Activated CD4-positive, alpha-beta T cell treated with anti-CD3 and anti-CD28 coated beads for 36 hours (primary cell): ENCODE results near the gene STRN4. TPM values are rescaled to one million over a fixed set of nuclear protein-coding genes. Genes with fewer than 3 reads are reported as not detected.
A peak's percentile ranks its signal among the peaks of the same experiment; 100 is the strongest.
"Not testable (repeated sequence)": the region's sequence is repeated elsewhere in the genome, so short reads cannot be mapped to it uniquely, and the experiment has no call there.

Source experiments
- ATAC-seq: fragments of 200-7000 bp; cut with Tn5 transposase; one replicate; pipeline ENCODE4 v1.10.0; 2021; ENCODE audit warnings: mild to moderate bottlenecking, moderate library complexity
- CTCF ChIA-PET: fragments of 350-600 bp; sonication (Branson Sonifier 250); formaldehyde crosslinking; loops from one replicate; lab custom pipeline; 2021; ENCODE audit warnings: antibody characterized with exemption; lab: Charles Lee
- POLR2A ChIA-PET: fragments of 350-600 bp; sonication (Branson Sonifier 250); formaldehyde crosslinking; loops from one replicate; lab custom pipeline; 2021; ENCODE audit warnings: antibody characterized with exemption, inconsistent platforms; lab: Charles Lee
- DNase-seq: peaks from one replicate; pipeline ENCODE4 v3.0.0-alpha.2; 2020
- H3K27ac Mint-ChIP-seq: one replicate; pipeline ENCODE4 v1.8.0; 2021; ENCODE audit warnings: mixed read lengths
- H3K27me3 Mint-ChIP-seq: one replicate; pipeline ENCODE4 v1.8.0; 2021; ENCODE audit warnings: mixed read lengths
- H3K36me3 Mint-ChIP-seq: one replicate; pipeline ENCODE4 v1.8.0; 2021; ENCODE audit warnings: low read depth, mixed read lengths
- H3K4me1 Mint-ChIP-seq: one replicate; pipeline ENCODE4 v1.8.0; 2021; ENCODE audit warnings: mixed read lengths
- H3K4me3 Mint-ChIP-seq: one replicate; pipeline ENCODE4 v1.8.0; 2021; ENCODE audit warnings: mild to moderate bottlenecking, moderate library complexity, mixed read lengths
- H3K9me3 Mint-ChIP-seq: one replicate; pipeline ENCODE4 v1.8.0; 2021; ENCODE audit warnings: low read depth, mixed read lengths
- intact Hi-C, 2 experiments: fragments of 100-400 bp; cut with DNase I in 1 of 2; cut with micrococcal nuclease in 1 of 2; formaldehyde crosslinking; loops; one replicate each; pipeline versions ENCODE4 v1.14.2 to v1.15.1; 2022 to 2024; cut with DNase I, micrococcal nuclease
- total RNA-seq, 2 experiments: library from RNA; stranded (reverse); gene quantifications; one replicate each; pipeline ENCODE4 v1.2.3, GENCODE V29; 2021

Gene STRN4
- total RNA-seq, 2 experiments from 2014 or later: 56.4 to 56.8 TPM

GRCh38 chr19:46718157-46718933, 27.9 kb downstream of the STRN4 start:
- ATAC-seq: peak; percentile 16
- intact Hi-C loops: loop anchor here in 1 of 2 experiments (5.0 to 10.0 kb wide), 3 partner anchors 329 to 626 kb away; partner anchors contain the start of genes DHX34, TMEM160 and ZC3H4
- peaks cover 23% of the 10 kb centered on the region for H3K36me3 Mint-ChIP-seq
- no peaks in the 10 kb centered on the region for H3K27me3 Mint-ChIP-seq
- H3K9me3 Mint-ChIP-seq: no peaks in the 10 kb centered on the region
- H3K4me1 Mint-ChIP-seq: peaks cover 34% of the 10 kb centered on the region
- ChIA-PET POLR2A (no interaction called here), CTCF (interaction anchor here (0.5 to 1.0 kb wide), 3 partner anchors 11 to 31 kb away, joined by 3 to 5 read pairs (median 4); no protein-coding TSS in a partner anchor)
- H3K4me3 Mint-ChIP-seq: peak overlapping the region; percentile 94
- peak overlapping the region; percentile 95 for H3K27ac Mint-ChIP-seq
- DNase-seq: peak; percentile 71

GRCh38 chr19:46717716-46718143, 28.5 kb downstream of the STRN4 start:
- Mint-ChIP-seq H3K4me3 (peak overlapping the region; percentile 94), H3K36me3 (peaks cover 23% of the 10 kb centered on the region), H3K4me1 (peaks cover 35% of the 10 kb centered on the region), H3K27me3 (no peaks in the 10 kb centered on the region), H3K9me3 (no peaks in the 10 kb centered on the region), H3K27ac (peak overlapping the region; percentile 95)
- peak; percentile 42 for ATAC-seq
- CTCF ChIA-PET: interaction anchor here (0.5 to 1.0 kb wide), 3 partner anchors 12 to 31 kb away, joined by 3 to 5 read pairs (median 4); no protein-coding TSS in a partner anchor
- DNase-seq: peak; percentile 54
- intact Hi-C loops: loop anchor here (1.0 to 10.0 kb wide), 10 partner anchors 13 to 627 kb away; partner anchors contain the start of genes CALM3 (in 1 of the 2), CCDC9 (in 1 of the 2), DACT3 (in 1 of the 2) and DHX34 (in 1 of the 2)
- POLR2A ChIA-PET: no interaction called here

- Mint-ChIP-seq H3K9me3 (no peaks in the 10 kb centered on the region), H3K27ac (peak within 1 kb of the TSS; percentile 95), H3K27me3 (no peaks in the 10 kb centered on the region), H3K36me3 (peaks cover 23% of the 10 kb centered on the region), H3K4me3 (peak within 1 kb of the TSS; percentile 94), H3K4me1 (peaks cover 40% of the 10 kb centered on the region)
- DNase-seq (peak; percentile 95), ATAC-seq (peak; percentile 66)
- POLR2A ChIA-PET: no interaction called here
- intact Hi-C loops: loop anchor here (1.0 to 10.0 kb wide), 10 partner anchors 14 to 628 kb away; partner anchors contain the start of genes CALM3 (in 1 of the 2), CCDC9 (in 1 of the 2), DACT3 (in 1 of the 2) and DHX34 (in 1 of the 2)
- CTCF ChIA-PET: no interaction called here
Measured at GRCh38 chr19:46717034-46717715, 29.1 kb downstream of the STRN4 start, which contains the start of gene PRKD2. Gene PRKD2 (minus strand): TSS chr19:46717114. CDS start chr19:46716370, 744 bp downstream.

GRCh38 chr19:46716672-46717033, 29.6 kb downstream of the STRN4 start:
- ChIA-PET POLR2A (no interaction called here), CTCF (interaction anchor here (0.9 to 4.0 kb wide), 2 partner anchors 14 to 37 kb away, joined by 4 to 17 read pairs; no protein-coding TSS in a partner anchor)
- Mint-ChIP-seq H3K36me3 (peaks cover 21% of the 10 kb centered on the region), H3K9me3 (no peaks in the 10 kb centered on the region), H3K27ac (peak overlapping the region; percentile 95), H3K4me1 (peaks cover 40% of the 10 kb centered on the region), H3K4me3 (peak overlapping the region; percentile 94), H3K27me3 (no peaks in the 10 kb centered on the region)
- ATAC-seq (no peak), DNase-seq (no peak)
- intact Hi-C loops: loop anchor here (1.0 to 10.0 kb wide), 10 partner anchors 14 to 628 kb away; partner anchors contain the start of genes CALM3 (in 1 of the 2), CCDC9 (in 1 of the 2), DACT3 (in 1 of the 2) and DHX34 (in 1 of the 2)

- DNase-seq (peak; percentile 56), ATAC-seq (no peak)
- no peaks in the 10 kb centered on the region for H3K9me3 Mint-ChIP-seq
- peaks cover 18% of the 10 kb centered on the region for H3K36me3 Mint-ChIP-seq
- ChIA-PET CTCF (interaction anchor here (0.9 to 4.0 kb wide), 5 partner anchors 11 to 187 kb away, joined by 3 to 21 read pairs (median 4); no protein-coding TSS in a partner anchor), POLR2A (no interaction called here)
- H3K4me3 Mint-ChIP-seq: peak overlapping the region; percentile 94
- intact Hi-C loops: loop anchor here (2.0 to 10.0 kb wide), 5 partner anchors 15 to 629 kb away; partner anchors contain the start of genes DHX34 (in 1 of the 2), TMEM160 (in 1 of the 2) and ZC3H4 (in 1 of the 2)
- H3K4me1 Mint-ChIP-seq: peaks cover 40% of the 10 kb centered on the region
- H3K27ac Mint-ChIP-seq: peak overlapping the region; percentile 95
- H3K27me3 Mint-ChIP-seq: no peaks in the 10 kb centered on the region
Measured at GRCh38 chr19:46715975-46716671, 30.1 kb downstream of the STRN4 start.

- peaks cover 40% of the 10 kb centered on the region for H3K4me1 Mint-ChIP-seq
- H3K27me3 Mint-ChIP-seq: no peaks in the 10 kb centered on the region
- ChIA-PET POLR2A (no interaction called here), CTCF (interaction anchor here (0.8 to 4.0 kb wide), 6 partner anchors 11 to 186 kb away, joined by 3 to 21 read pairs (median 4); partner anchors contain the start of gene CALM3)
- peak overlapping the region; percentile 94 for H3K4me3 Mint-ChIP-seq
- no peak for ATAC-seq
- H3K36me3 Mint-ChIP-seq: peaks cover 19% of the 10 kb centered on the region
- peak overlapping the region; percentile 92 for H3K27ac Mint-ChIP-seq
- intact Hi-C loops: loop anchor here (2.0 to 10.0 kb wide), 4 partner anchors 71 to 629 kb away; partner anchors contain the start of genes DHX34 (in 1 of the 2), TMEM160 (in 1 of the 2) and ZC3H4 (in 1 of the 2)
- DNase-seq: peak; percentile 36
- H3K9me3 Mint-ChIP-seq: no peaks in the 10 kb centered on the region
Measured at GRCh38 chr19:46715620-46715974, 30.7 kb downstream of the STRN4 start.

GRCh38 chr19:46714444-46715106, 31.7 kb downstream of the STRN4 start:
- Mint-ChIP-seq H3K27me3 (no peaks in the 10 kb centered on the region), H3K4me3 (peak overlapping the region; percentile 94), H3K36me3 (peaks cover 20% of the 10 kb centered on the region), H3K27ac (peak overlapping the region; percentile 92), H3K4me1 (peaks cover 38% of the 10 kb centered on the region), H3K9me3 (no peaks in the 10 kb centered on the region)
- DNase-seq (peak; percentile 78), ATAC-seq (peak; percentile 40)
- ChIA-PET POLR2A (interaction anchor here (0.6 to 0.9 kb wide), 2 partner anchors 17 to 108 kb away, joined by 3 to 4 read pairs; no protein-coding TSS in a partner anchor), CTCF (interaction anchor here (0.8 to 4.0 kb wide), 12 partner anchors 10 to 185 kb away, joined by 3 to 21 read pairs (median 4); partner anchors contain the start of genes CALM3 and DACT3)
- intact Hi-C loops: loop anchor here (1.0 to 10.0 kb wide), 6 partner anchors 33 to 630 kb away; partner anchors contain the start of genes DHX34 (in 1 of the 2), FKRP (in 1 of the 2), STRN4 (in 1 of the 2) and TMEM160 (in 1 of the 2)

GRCh38 chr19:46713781-46714443, 32.3 kb downstream of the STRN4 start:
- ChIA-PET POLR2A (interaction anchor here (0.5 to 0.9 kb wide), 6 partner anchors 17 to 1071 kb away, joined by 3 to 6 read pairs (median 4); partner anchors contain the start of gene CALM3), CTCF (interaction anchor here (0.6 to 4.0 kb wide), 12 partner anchors 9 to 244 kb away, joined by 3 to 21 read pairs (median 4); partner anchors contain the start of gene DACT3)
- Mint-ChIP-seq H3K4me3 (peak overlapping the region; percentile 94), H3K36me3 (peaks cover 20% of the 10 kb centered on the region), H3K9me3 (no peaks in the 10 kb centered on the region), H3K27me3 (no peaks in the 10 kb centered on the region), H3K4me1 (peaks cover 32% of the 10 kb centered on the region), H3K27ac (peak overlapping the region; percentile 94)
- DNase-seq (peak; percentile 85), ATAC-seq (peak; percentile 42)
- intact Hi-C loops: loop anchor here (1.0 to 10.0 kb wide), 4 partner anchors 33 to 631 kb away; partner anchors contain the start of genes DHX34 (in 1 of the 2), FKRP (in 1 of the 2) and STRN4 (in 1 of the 2)

- H3K27ac Mint-ChIP-seq: peak overlapping the region; percentile 20
- H3K4me1 Mint-ChIP-seq: peaks cover 21% of the 10 kb centered on the region
- intact Hi-C loops: loop anchor here (5.0 to 10.0 kb wide), 2 partner anchors 34 to 632 kb away; partner anchors contain the start of genes DHX34 (in 1 of the 2), FKRP (in 1 of the 2) and STRN4 (in 1 of the 2)
- peaks cover 20% of the 10 kb centered on the region for H3K36me3 Mint-ChIP-seq
- DNase-seq, POLR2A ChIA-PET, H3K9me3 Mint-ChIP-seq, H3K27me3 Mint-ChIP-seq, ATAC-seq: not testable (repeated sequence)
- H3K4me3 Mint-ChIP-seq: peak overlapping the region; percentile 94
- CTCF ChIA-PET: interaction anchor here (0.6 to 4.0 kb wide), 5 partner anchors 8 to 308 kb away, joined by 3 to 21 read pairs (median 8); no protein-coding TSS in a partner anchor
Measured at GRCh38 chr19:46712768-46713338, 33.4 kb downstream of the STRN4 start.
